B cell (primary cell): ENCODE measurements around the gene FAM174C.

Experiments used
- CTCF ChIP-seq: fragments of 200-600 bp; IDR thresholded peaks from one replicate; pipeline ENCODE4 v1.8.0; 2022; ENCODE audit warnings: antibody characterized with exemption, mild to moderate bottlenecking
- EZH2 ChIP-seq: IDR thresholded peaks from 2 replicates; pipeline ENCODE4 v1.6.1; 2012; ENCODE audit warnings: borderline replicate concordance, low read depth, mild to moderate bottlenecking, moderate library complexity, low read length; ENCODE audit not compliant: insufficient read depth, poor library complexity, severe bottlenecking

- TF ChIP-seq CTCF (no peak), EZH2 (no peak)
Measured at GRCh38 chr19:1287354-1288225, 12.3 kb downstream of the FAM174C start.
